Stimulated activated CD4-positive, alpha-beta T cell treated with anti-CD3 and anti-CD28 coated beads, TNF-alpha, amount 100 ng/mL, for 24 hours (primary cell): ENCODE data around the gene PSMG4.

Experiments used
- DNase-seq, 3 experiments: peaks; one replicate each; pipeline ENCODE4 v3.0.0-alpha.2; 2020; ENCODE audit warnings: low read depth in 3 of 3

The PSMG4 gene

DNA sequence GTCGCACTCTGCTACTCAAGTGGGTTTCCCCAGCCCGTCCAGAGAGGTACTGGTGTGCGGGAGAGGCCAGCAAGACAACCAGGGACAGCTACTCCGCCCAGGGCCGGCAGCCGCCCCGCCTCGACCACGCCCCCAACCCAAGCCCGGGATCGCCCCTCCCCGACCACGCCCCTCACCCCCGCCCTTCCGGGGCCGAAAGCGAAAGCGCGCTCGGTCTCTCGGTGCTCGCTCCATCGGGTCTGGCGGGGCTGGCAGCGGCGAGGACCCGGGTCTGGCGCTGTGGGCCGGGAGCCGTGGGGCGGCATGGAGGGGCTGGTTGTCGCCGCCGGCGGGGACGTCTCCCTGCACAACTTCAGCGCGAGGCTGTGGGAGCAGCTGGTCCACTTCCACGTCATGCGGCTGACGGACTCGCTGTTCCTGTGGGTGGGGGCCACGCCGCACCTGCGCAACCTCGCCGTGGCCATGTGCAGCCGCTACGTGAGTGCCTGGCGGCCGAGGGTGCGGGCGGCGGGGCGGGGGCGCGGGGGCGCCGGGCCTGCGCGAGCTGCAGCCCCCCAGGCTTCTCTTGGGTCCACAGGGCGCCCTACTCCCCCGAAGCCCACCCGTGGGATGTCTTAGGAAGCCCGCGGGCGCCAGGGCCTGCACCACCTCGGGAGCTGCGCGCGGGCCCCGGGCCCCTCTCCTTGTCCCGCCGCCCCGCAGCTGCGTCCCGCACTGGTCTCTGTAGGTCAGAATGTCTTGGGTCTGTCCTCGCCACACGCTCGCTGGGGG, at the start of gene PSMG4:
Gene PSMG4 (plus strand): TSS at position 228 of the 771 bp plus-strand sequence. CDS start 76 bp downstream, at position 304.
- peak; percentile 90 to 94 (median 91) for DNase-seq

DNA sequence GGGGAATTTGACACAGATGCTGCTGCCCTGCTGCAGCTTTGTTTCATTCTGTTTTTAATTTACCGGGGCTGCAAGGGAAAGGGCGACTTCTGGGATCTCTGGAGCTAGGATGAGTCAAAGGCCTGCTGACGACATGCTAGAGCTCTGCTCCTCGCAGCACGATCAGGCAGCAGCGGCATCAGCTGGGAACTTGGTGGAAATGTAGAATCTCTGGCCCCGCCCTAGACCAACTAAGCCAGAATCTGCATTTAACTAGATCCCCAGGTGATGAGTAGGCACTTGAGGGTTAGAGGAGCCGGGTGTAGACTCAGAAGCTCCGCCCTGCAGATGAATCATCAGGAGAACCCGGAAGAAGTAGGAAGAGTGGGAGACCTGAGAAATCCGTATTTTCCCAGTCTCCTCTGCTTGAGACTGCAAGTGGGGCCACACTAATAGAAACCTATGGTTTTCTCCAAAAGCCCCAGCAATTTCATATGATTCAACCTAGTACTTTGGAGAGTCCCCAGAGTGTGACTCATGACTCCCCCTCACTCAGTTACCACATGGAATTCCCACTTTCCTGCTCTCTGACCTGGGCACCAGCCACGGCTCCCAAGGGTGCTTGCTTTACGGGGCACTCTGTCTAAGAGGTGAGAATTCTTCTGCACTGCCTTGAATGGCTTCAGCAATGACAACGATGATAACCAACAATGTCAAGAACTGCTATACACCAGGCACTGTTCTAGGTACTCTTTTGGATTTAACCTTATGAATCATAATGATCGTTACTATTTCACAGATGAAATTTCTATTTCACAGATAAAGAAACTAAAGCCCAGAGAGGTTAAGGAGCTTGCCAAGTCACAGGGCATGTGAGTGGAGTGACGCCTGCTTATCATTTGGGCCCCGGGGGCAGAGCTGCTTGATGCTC, 49.4 kb upstream of the PSMG4 start:
- DNase-seq: peak; percentile 43 to 63 (median 63)

GRCh38 chr6:3210024-3210610, 48.6 kb upstream of the PSMG4 start:
- no peak for DNase-seq

GRCh38 chr6:3211681-3212080, 47.1 kb upstream of the PSMG4 start:
- no peak for DNase-seq

DNA sequence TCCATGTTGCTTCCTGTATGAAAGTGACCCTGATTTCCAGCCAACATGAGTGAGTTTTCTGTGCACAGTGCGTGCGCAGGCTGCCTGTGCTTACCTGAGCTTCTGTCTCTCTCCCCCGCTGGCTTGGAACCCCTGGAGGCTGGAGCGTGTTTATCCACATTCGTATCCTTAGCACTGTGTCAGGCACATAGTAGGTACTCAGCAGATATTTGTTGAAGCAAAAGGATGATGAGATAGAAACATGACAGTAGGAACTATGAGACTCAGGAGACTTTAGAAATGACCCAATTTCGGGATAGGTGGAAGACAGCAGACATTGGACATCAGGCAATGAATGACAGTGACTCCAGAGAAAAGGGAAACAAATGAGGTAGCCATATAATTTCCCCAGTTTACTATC, 46.5 kb upstream of the PSMG4 start:
- DNase-seq: no peak

GRCh38 chr6:3213334-3213695, 45.4 kb upstream of the PSMG4 start:
- no peak for DNase-seq

- DNase-seq: no peak
These were observed 43.8 kb upstream of the PSMG4 start for GRCh38 chr6:3214898-3215297.

DNA sequence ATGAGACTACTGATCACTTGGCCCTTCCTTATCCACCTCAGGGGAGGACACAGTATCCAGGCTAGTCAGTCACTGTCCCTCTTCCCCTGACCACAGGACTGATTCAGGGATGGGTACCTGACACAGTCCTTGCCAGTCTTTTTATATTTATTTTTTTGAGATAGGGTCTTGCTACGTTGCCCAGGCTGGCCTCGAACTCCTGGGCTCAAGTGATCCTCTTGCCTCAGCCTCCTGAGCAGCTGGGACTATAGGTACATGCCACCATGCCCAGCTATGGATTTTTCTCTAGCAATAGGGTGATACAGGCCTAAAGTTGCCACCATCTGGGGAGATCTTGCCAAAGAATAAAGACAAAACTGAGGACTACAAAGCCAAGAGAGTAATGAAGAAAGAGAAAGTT, 41.5 kb upstream of the PSMG4 start:
- DNase-seq: no peak

DNA sequence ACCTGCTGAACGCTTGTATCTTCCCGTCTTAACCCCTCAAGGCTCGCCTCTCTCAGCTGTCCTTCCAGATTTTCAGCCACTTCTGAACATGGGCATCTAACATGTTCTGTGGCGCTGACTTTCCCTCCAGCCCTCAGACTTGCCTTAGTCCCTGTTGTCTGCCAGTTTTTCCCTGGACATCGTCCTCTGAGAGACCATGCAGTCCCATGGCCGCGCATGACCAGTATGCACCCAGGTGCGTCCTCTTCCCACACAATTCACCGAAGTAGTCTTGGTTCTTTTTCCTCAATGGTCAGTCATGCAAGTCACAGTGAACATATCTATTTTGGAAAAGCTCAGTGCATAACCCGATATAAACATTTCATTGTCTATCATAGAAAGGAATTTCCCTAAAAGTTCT, 40.5 kb upstream of the PSMG4 start:
- DNase-seq: no peak

GRCh38 chr6:3220366-3220765, 38.4 kb upstream of the PSMG4 start:
- DNase-seq: no peak

- DNase-seq: no peak
These were observed 37.2 kb upstream of the PSMG4 start for GRCh38 chr6:3221578-3221977.

- no peak for DNase-seq
These were observed 36.2 kb upstream of the PSMG4 start for GRCh38 chr6:3222506-3223038.

DNA sequence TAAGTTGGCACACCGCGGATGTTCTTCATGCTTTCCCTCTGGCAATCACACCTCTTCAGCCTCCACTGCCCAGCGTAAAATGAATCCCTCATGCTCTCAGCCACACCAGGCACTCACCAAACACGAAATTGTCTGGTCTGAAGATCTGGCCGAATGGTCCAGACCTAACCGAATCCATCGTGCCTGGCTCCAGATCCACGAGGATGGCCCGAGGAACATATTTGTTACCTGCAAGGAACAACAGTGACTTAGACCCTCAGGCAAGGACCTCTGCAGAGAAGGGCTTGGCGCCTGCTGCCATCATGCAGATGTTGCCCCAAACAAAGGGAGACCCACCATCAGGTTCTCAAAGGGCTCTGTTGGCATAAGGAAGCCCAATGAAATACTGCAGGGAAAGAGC, 32.7 kb upstream of the PSMG4 start:
- DNase-seq: no peak

- no peak for DNase-seq
These were observed 32.0 kb upstream of the PSMG4 start for GRCh38 chr6:3226481-3227362.

DNA sequence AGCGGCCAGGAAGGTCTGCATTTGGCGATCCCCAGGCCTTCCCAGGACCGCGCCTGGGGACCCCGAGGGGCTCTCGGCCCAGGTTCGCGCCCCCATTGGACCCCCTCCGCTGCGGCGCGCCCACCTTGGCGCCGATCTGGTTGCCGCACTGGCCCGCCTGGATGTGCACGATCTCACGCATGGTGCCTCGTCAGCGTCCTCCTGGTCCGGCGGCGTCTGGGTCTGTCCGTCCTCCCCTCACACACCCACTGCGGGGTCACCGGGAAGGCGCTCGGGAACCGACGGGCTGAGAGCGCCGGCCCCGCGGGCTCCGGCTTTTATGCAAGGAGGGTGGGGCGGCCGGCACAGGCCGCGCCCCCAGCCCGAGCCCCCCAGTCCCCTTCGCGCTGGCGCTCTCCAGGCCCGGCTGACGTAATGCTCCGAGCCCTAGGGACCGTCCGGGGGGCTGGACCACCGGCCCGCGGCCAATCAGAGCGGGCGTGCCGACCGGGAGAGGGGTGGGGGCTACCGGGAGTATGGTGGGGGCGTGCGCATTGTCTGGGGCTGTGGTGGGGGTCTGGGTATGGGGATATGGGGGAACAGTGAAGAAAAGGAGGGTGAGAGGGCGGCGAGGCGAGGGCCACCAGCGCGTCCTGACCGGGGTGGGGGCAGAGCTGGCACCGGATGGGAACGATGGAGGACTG, 31.2 kb upstream of the PSMG4 start, which contains the start of gene TUBB2B:
Gene TUBB2B (minus strand): TSS at position 291 of the 683 bp plus-strand sequence. CDS start 110 bp downstream, at position 181.
- no peak for DNase-seq

DNA sequence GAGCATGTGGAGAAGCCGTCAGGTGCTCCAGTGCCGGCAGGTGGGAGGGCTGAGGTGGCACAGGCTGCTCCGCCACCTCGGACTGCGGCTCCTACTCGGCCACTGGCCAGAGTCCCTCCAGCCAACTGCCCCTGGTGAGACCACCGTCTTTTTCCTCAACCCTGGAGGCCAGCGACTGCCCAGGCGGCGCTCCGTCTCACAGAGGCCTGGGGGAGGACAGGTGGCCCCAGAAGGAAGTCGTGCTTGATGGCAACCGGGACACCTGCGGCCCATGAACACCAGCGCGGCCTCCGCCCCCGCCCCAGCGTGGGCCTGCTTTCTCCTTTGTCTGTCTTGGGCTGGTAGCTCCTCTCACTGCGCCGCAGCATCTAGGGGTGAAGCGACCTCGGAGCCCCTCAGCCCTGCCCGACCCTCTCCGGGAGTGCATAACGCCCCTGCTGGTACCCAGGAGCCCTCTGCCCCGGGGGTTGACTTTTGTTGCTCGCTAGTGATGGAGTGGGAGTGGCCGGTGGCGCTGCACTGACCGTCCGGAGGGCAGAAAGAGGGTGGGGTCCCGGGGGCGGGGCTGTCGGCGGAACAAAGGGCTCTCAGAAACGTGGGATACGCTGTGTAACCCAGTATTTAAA, 30.6 kb upstream of the PSMG4 start:
- no peak for DNase-seq

GRCh38 chr6:3228771-3229565, 29.8 kb upstream of the PSMG4 start:
- DNase-seq: no peak

DNA sequence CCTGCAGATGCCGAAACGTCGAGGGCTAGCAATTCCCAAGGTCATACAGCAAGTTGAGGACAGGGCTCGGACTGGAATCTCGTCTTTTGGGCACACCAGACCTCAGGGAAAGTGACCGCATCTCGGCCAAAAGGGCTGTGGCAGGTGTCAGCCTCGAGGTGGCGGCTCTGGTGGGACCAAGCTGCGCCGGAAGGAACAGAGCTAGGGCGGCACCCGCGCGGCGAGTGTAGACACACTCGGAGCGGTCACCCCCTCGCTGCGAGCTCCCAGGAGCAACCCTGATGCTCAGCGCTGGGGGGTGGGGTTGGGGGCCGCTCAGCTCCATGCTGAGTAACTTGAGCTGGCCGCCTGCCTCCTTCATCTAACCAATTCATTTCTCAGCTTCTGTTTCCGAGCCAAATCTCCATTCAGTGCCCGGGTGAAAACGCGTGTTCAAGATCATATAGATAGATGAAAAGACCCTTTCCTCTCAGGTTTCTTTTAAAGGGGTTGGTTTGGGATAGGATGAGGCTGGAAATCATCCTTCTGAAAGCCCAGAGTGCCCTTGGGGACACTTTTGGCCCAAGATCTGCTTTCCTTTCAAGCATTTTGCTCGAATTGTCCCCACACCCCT, 29.1 kb upstream of the PSMG4 start:
- no peak for DNase-seq
